H1 (cell line): Measurements from ENCODE around the gene TXNIP. TPM values are rescaled to one million over a fixed set of nuclear protein-coding genes. Genes with fewer than 3 reads are reported as not detected.

Experiments used
- CTCF ChIA-PET: fragments of 300-600 bp; sonication (Branson Sonifier 250); formaldehyde crosslinking; loops from one replicate; lab custom pipeline; 2021; ENCODE audit not compliant: partially characterized antibody; lab: Charles Lee
- POLR2A ChIA-PET: fragments of 300-600 bp; sonication (Branson Sonifier 250); formaldehyde crosslinking; loops from one replicate; lab custom pipeline; 2021; ENCODE audit warnings: inconsistent platforms; ENCODE audit not compliant: partially characterized antibody; lab: Charles Lee
- DNase-seq, 2 experiments: peaks; one replicate each; pipeline versions ENCODE4 v3.0.0 to v3.0.0-alpha.2; 2010 to 2022; ENCODE audit warnings: low spot score in 2 of 2, low read depth in 1 of 2, mixed read lengths in 1 of 2
- FAIRE-seq: peaks from 2 replicates; lab custom pipeline; 2011; peaks lifted over from hg19 to GRCh38; lab: Jason Lieb, UNC
- H2AFZ ChIP-seq: 2 replicates; pipeline ENCODE4 v1.8.1; 2012; ENCODE audit warnings: low read length, inconsistent platforms
- H2AK5ac ChIP-seq: 2 replicates; pipeline ENCODE4 v1.6.1; 2013; ENCODE audit warnings: low read depth, low read length
- H2BK120ac ChIP-seq: replicated peaks from 2 replicates; pipeline ENCODE3; 2013; ENCODE audit warnings: low read depth, low read length, inconsistent platforms
- H2BK12ac ChIP-seq: 2 replicates; pipeline ENCODE4 v1.6.1; 2013; ENCODE audit warnings: low read depth, low read length
- H2BK15ac ChIP-seq: 2 replicates; pipeline ENCODE4 v1.6.1; 2013; ENCODE audit warnings: low read length
- H2BK20ac ChIP-seq: 2 replicates; pipeline ENCODE4 v1.6.1; 2013; ENCODE audit warnings: low read length
- H2BK5ac ChIP-seq: 2 replicates; pipeline ENCODE4 v1.6.1; 2013; ENCODE audit warnings: low read depth, low read length
- H3K14ac ChIP-seq: 2 replicates; pipeline ENCODE4 v1.6.1; 2013; ENCODE audit warnings: inconsistent platforms; ENCODE audit not compliant: insufficient read length
- H3K18ac ChIP-seq: 2 replicates; pipeline ENCODE4 v1.6.1; 2013; ENCODE audit warnings: low read length; ENCODE audit errors: extremely low read depth
- H3K23ac ChIP-seq: 2 replicates; pipeline ENCODE4 v1.6.1; 2013; ENCODE audit warnings: inconsistent platforms; ENCODE audit not compliant: insufficient read length
- H3K23me2 ChIP-seq: 2 replicates; pipeline ENCODE4 v1.6.1; 2013; ENCODE audit warnings: low read depth, low read length
- H3K27ac ChIP-seq: 2 replicates; pipeline ENCODE4 v1.6.1; 2011; ENCODE audit warnings: low read depth, low read length, inconsistent platforms
- H3K27me3 ChIP-seq, 4 experiments: replicated peaks in 1 of 4; 1 replicate in 1 of 4; 2 replicates in 3 of 4; pipeline versions ENCODE4 v1.6.1 to v1.8.1; 2011 to 2013; ENCODE audit warnings: low read length in 3 of 4, mild to moderate bottlenecking in 3 of 4, inconsistent platforms in 2 of 4, mixed read lengths in 2 of 4, moderate library complexity in 1 of 4; ENCODE audit not compliant: control insufficient read depth in 3 of 4, insufficient read depth in 3 of 4; ENCODE audit errors: extremely low read depth in 1 of 4
- H3K36me3 ChIP-seq, 4 experiments: 2 replicates each; pipeline versions ENCODE4 v1.6.1 to v1.8.1; 2011 to 2013; ENCODE audit warnings: mild to moderate bottlenecking in 4 of 4, low read length in 3 of 4, moderate library complexity in 2 of 4, control low read depth in 1 of 4, inconsistent platforms in 1 of 4; ENCODE audit not compliant: insufficient read depth in 4 of 4, control insufficient read depth in 2 of 4
- H3K4ac ChIP-seq: replicated peaks from 2 replicates; pipeline ENCODE3; 2013; ENCODE audit warnings: low read length, low read depth, mixed read lengths, inconsistent platforms; ENCODE audit not compliant: insufficient read length
- H3K4me1 ChIP-seq, 4 experiments: replicated peaks in 1 of 4; 1 replicate in 1 of 4; 2 replicates in 3 of 4; pipeline versions ENCODE4 v1.6.1 to v1.8.1; 2011 to 2013; ENCODE audit warnings: low read length in 3 of 4, inconsistent platforms in 2 of 4, mixed read lengths in 1 of 4; ENCODE audit not compliant: insufficient read depth in 4 of 4, control insufficient read depth in 3 of 4
- H3K4me2 ChIP-seq, 2 experiments: 2 replicates each; pipeline versions ENCODE4 v1.6.1 to v1.8.1; 2011 to 2013; ENCODE audit warnings: low read depth in 2 of 2, low read length in 2 of 2, control low read depth in 1 of 2, inconsistent platforms in 1 of 2, mild to moderate bottlenecking in 1 of 2; ENCODE audit not compliant: insufficient read depth in 1 of 2
- H3K4me3 ChIP-seq, 4 experiments: fragments of 200-600, 300-600 bp in 1 of 4; sonication (generic), shearing (Covaris generic), sonication (Bioruptor Twin) in 1 of 4; 2 replicates each; pipeline versions ENCODE4 v1.5.1 to v1.8.1; 2011 to 2016; ENCODE audit warnings: low read length in 4 of 4, low read depth in 3 of 4, control low read depth in 2 of 4, inconsistent platforms in 2 of 4, mild to moderate bottlenecking in 2 of 4, mixed read lengths in 1 of 4, moderate library complexity in 1 of 4; ENCODE audit not compliant: insufficient read depth in 2 of 4; ENCODE audit errors: extremely low read depth in 1 of 4
- H3K56ac ChIP-seq: replicated peaks from 2 replicates; pipeline ENCODE3; 2013; ENCODE audit warnings: low read depth, mild to moderate bottlenecking, mixed read lengths, low read length, inconsistent platforms; ENCODE audit not compliant: insufficient read length
- H3K79me1 ChIP-seq: 2 replicates; pipeline ENCODE4 v1.6.1; 2013; ENCODE audit warnings: low read depth, low read length, control low read depth
- H3K79me2 ChIP-seq, 2 experiments: 2 replicates each; pipeline versions ENCODE4 v1.6.1 to v1.8.1; 2012 to 2013; ENCODE audit warnings: low read length in 2 of 2, mild to moderate bottlenecking in 2 of 2, inconsistent platforms in 1 of 2; ENCODE audit not compliant: insufficient read depth in 2 of 2, control insufficient read depth in 1 of 2
- H3K9ac ChIP-seq, 4 experiments: replicated peaks in 1 of 4; 1 replicate in 1 of 4; 2 replicates in 3 of 4; pipeline versions ENCODE4 v1.6.1 to v1.8.1; 2011 to 2013; ENCODE audit warnings: low read depth in 3 of 4, low read length in 3 of 4, control low read depth in 2 of 4, mild to moderate bottlenecking in 2 of 4, moderate library complexity in 2 of 4, inconsistent platforms in 1 of 4; ENCODE audit errors: extremely low read depth in 1 of 4
- H3K9me3 ChIP-seq, 2 experiments: 2 replicates each; pipeline versions ENCODE4 v1.6.1 to v1.8.1; 2012 to 2013; ENCODE audit warnings: mild to moderate bottlenecking in 2 of 2, moderate library complexity in 2 of 2, control low read depth in 1 of 2, inconsistent platforms in 1 of 2, low read depth in 1 of 2, low read length in 1 of 2, mixed read lengths in 1 of 2; ENCODE audit not compliant: insufficient read depth in 2 of 2
- H4K20me1 ChIP-seq, 2 experiments: replicated peaks in 1 of 2; 2 replicates each; pipeline versions ENCODE3 to v1.8.1; 2011 to 2013; ENCODE audit warnings: inconsistent platforms in 2 of 2, low read length in 2 of 2, mild to moderate bottlenecking in 1 of 2; ENCODE audit not compliant: insufficient read depth in 2 of 2, control insufficient read depth in 1 of 2
- H4K5ac ChIP-seq: 2 replicates; pipeline ENCODE4 v1.6.1; 2013; ENCODE audit warnings: low read length, low read depth, mixed read lengths, inconsistent platforms; ENCODE audit not compliant: insufficient read length
- H4K8ac ChIP-seq: 2 replicates; pipeline ENCODE4 v1.8.0; 2013; ENCODE audit warnings: mild to moderate bottlenecking, moderate library complexity, low read length, inconsistent platforms; ENCODE audit not compliant: insufficient read depth; ENCODE audit errors: extremely low read depth
- H4K91ac ChIP-seq: replicated peaks from 2 replicates; pipeline ENCODE3; 2013; ENCODE audit warnings: low read length, mixed read lengths, inconsistent platforms; ENCODE audit not compliant: insufficient read length
- ASH2L ChIP-seq: fragments of 200-600, 300-600 bp; sonication (generic); IDR thresholded peaks from one replicate; pipeline ENCODE4 v1.7.1; 2017; ENCODE audit warnings: low read length
- CHD2 ChIP-seq: IDR thresholded peaks from 2 replicates; pipeline ENCODE4 v1.6.1; 2012; ENCODE audit warnings: low read length, improper control_type of control experiment
- CTCF ChIP-seq, 3 experiments: IDR thresholded peaks; 1 replicate in 2 of 3; 2 replicates in 1 of 3; pipeline versions ENCODE4 v1.5.1 to v1.6.1; 2011; ENCODE audit warnings: low read length in 3 of 3, mild to moderate bottlenecking in 3 of 3, inconsistent platforms in 2 of 3, low read depth in 1 of 3, moderate library complexity in 1 of 3; ENCODE audit not compliant: insufficient read depth in 1 of 3; ENCODE audit errors: control extremely low read depth in 1 of 3
- GTF2F1 ChIP-seq: IDR thresholded peaks from 2 replicates; pipeline ENCODE4 v1.6.1; 2012; ENCODE audit warnings: low read depth, low read length, improper control_type of control experiment, borderline replicate concordance
- POLR2AphosphoS5 ChIP-seq: IDR thresholded peaks from 2 replicates; pipeline ENCODE4 v1.6.1; 2011; ENCODE audit warnings: low read depth, low read length
- SIRT6 ChIP-seq: IDR thresholded peaks from one replicate; pipeline ENCODE4 v1.7.1; 2012; ENCODE audit warnings: low read length, inconsistent platforms
- SUZ12 ChIP-seq: fragments of 200-600 bp; sonication (generic); IDR thresholded peaks from 2 replicates; pipeline ENCODE4 v1.6.1; 2012; ENCODE audit warnings: mild to moderate bottlenecking, inconsistent platforms, low read length, moderate library complexity, mixed read lengths
- WGBS, 2 experiments: shearing (Covaris generic) in 1 of 2; methylation state at CpG; one replicate each; pipeline versions ENCODE4 v1.1.6 to v1.1.7; 2013 to 2015; ENCODE audit warnings: low lambda C conversion rate in 2 of 2, mixed read lengths in 2 of 2, inconsistent platforms in 1 of 2, low coverage in 1 of 2, missing lambda C conversion rate in 1 of 2; ENCODE audit not compliant: insufficient replicate concordance in 2 of 2, insufficient coverage in 1 of 2, insufficient read length in 1 of 2; ENCODE audit errors: extremely low coverage in 1 of 2, missing lambda C conversion rate in 1 of 2; 5-methylcytosine and 5-hydroxymethylcytosine counted together
- polyA plus RNA-seq, 7 experiments: library from polyadenylated mRNA; depleted of rRNA in 3 of 7; stranded (reverse) in 5 of 7; unstranded in 2 of 7; fragments of >200 nt in 5 of 7; fragments of 200-250 nt in 2 of 7; gene quantifications; 1 replicate in 5 of 7; 2 replicates in 1 of 7; 4 replicates in 1 of 7; pipeline versions ENCODE4 v1.2.1 to v1.2.3, GENCODE V29; 2011 to 2013; ENCODE audit warnings: missing spikeins in 2 of 7, mixed read lengths in 2 of 7
- total RNA-seq: library from RNA; stranded (reverse); fragmentation: NEBNext Ultra II Directional; extraction: Animal tissue kit (Norgen Biotek cat#: 25700); gene quantifications from 2 replicates; pipeline ENCODE4 v1.2.1, GENCODE V29; 2021
- TF ChIP-seq, protein P1 (sequence below): IDR thresholded peaks from 2 replicates; pipeline ENCODE4 v1.6.1; 2012; ENCODE audit warnings: inconsistent platforms

Gene TXNIP
- total and polyA plus RNA-seq, 2 of the 8 experiments (the other 6 are each of a cell fraction or from before 2014, with no cell fraction given) = 12.3 to 56.8 TPM

GRCh38 chr1:146019231-146020057, 23.1 kb upstream of the TXNIP start:
- H3K4me2 ChIP-seq = peak overlapping the region; percentile 68 to 80
- 50% methylated on average over 19 of the region's 43 CpGs; no CpG with 5 or more reads in 1 of the 2 experiments for WGBS, 2 experiments
- H3K79me1 ChIP-seq = no peaks in the 10 kb centered on the region
- 0 out of 2 replicates have a peak overlapping the region, but pooled peaks have one; percentile 22 for H2BK15ac ChIP-seq
- POLR2A ChIA-PET = interaction anchor here (0.6 to 5.5 kb wide), 10 partner anchors 8 to 161 kb away, joined by 3 to 29 read pairs (median 3); partner anchors contain the start of genes PIAS3 and TXNIP
- H4K8ac ChIP-seq = peak overlapping the region; percentile 79
- H4K5ac ChIP-seq = no peak overlapping the region
- H3K36me3 ChIP-seq = no peaks in the 10 kb centered on the region
- no peaks in the 10 kb centered on the region for H3K9me3 ChIP-seq
- peaks cover 4 to 9% (median 6%) of the 10 kb centered on the region in 4 experiments for H3K4me1 ChIP-seq
- H2AK5ac ChIP-seq = no peak overlapping the region
- peak overlapping the region; percentile 64 for H3K18ac ChIP-seq
- no peak overlapping the region for H3K4ac ChIP-seq
- H2BK12ac ChIP-seq = peak overlapping the region; percentile 10; the same call in 1 of the 2 replicates
- H2AFZ ChIP-seq = peak overlapping the region; percentile 98
- peaks cover 4% of the 10 kb centered on the region for H3K23me2 ChIP-seq
- DNase-seq (peak in 1 of 2 experiments; percentile 80), FAIRE-seq (no peak)
- H3K9ac ChIP-seq = 0 out of 7 replicates have a peak overlapping the region, but pooled peaks of 1 of the 4 experiments have one; percentile 16
- H4K20me1 ChIP-seq = no peaks in the 10 kb centered on the region
- H3K27ac ChIP-seq = no peak overlapping the region
- peaks cover 6 to 30% (median 24%) of the 10 kb centered on the region in 4 experiments for H3K27me3 ChIP-seq
- H3K23ac ChIP-seq = no peak overlapping the region
- CTCF ChIA-PET = interaction anchor here (0.6 to 6.9 kb wide), 5 partner anchors 15 to 174 kb away, joined by 3 to 58 read pairs (median 4); partner anchors contain the start of gene NUDT17
- H3K14ac ChIP-seq = no peak overlapping the region
- no peaks in the 10 kb centered on the region for H3K79me2 ChIP-seq
- H2BK5ac ChIP-seq = no peak overlapping the region
- H2BK120ac ChIP-seq = no peak overlapping the region
- peak overlapping the region; percentile 31 to 58 (median 39) for H3K4me3 ChIP-seq
- H2BK20ac ChIP-seq = 0 out of 2 replicates have a peak overlapping the region, but pooled peaks have one; percentile 37
- no peak overlapping the region for H3K56ac ChIP-seq
- H4K91ac ChIP-seq = peak overlapping the region; percentile 32
- TF ChIP-seq CHD2 (no peak), CTCF (IDR thresholded peaks at IDR 0.05; ENCODE audit: control extremely low read depth in 1 of 3, insufficient read depth in 1 of 3, low read depth in 1 of 3, low read length in 3 of 3) (peak in 1 of 3 experiments; percentile 0; a peak in 1 of 4 replicates), GTF2F1 (no peak), ASH2L (peak; percentile 49), SIRT6 (no peak), SUZ12 (0 out of 2 replicates have a peak, but pooled peaks have one; percentile 24), POLR2AphosphoS5 (no peak)
- TF ChIP-seq, protein P1, sequence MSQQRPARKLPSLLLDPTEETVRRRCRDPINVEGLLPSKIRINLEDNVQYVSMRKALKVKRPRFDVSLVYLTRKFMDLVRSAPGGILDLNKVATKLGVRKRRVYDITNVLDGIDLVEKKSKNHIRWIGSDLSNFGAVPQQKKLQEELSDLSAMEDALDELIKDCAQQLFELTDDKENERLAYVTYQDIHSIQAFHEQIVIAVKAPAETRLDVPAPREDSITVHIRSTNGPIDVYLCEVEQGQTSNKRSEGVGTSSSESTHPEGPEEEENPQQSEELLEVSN = peak; percentile 89
